H9 (cell line): ENCODE results near the gene ABCB7. TPM values are rescaled to one million over a fixed set of nuclear protein-coding genes. Genes with fewer than 3 reads are reported as not detected.

Experiments
- DNase-seq: peaks from one replicate; pipeline ENCODE4 v3.0.0-alpha.2; 2017
- H2AFZ ChIP-seq: one replicate; pipeline ENCODE4 v1.6.1; 2013; ENCODE audit warnings: mild to moderate bottlenecking, low read length, control low read depth, moderate library complexity
- H2AK5ac ChIP-seq: 2 replicates; pipeline ENCODE4 v1.6.1; 2013; ENCODE audit warnings: low read length, control low read depth, mixed read lengths; ENCODE audit not compliant: insufficient read length
- H2BK120ac ChIP-seq: one replicate; pipeline ENCODE4 v1.6.1; 2013; ENCODE audit warnings: low read depth, mild to moderate bottlenecking, low read length, control low read depth, inconsistent platforms; ENCODE audit not compliant: poor library complexity, severe bottlenecking
- H2BK12ac ChIP-seq: 2 replicates; pipeline ENCODE4 v1.6.1; 2013; ENCODE audit warnings: low read length, control low read depth, mixed read lengths, low read depth; ENCODE audit not compliant: insufficient read length
- H2BK15ac ChIP-seq: 2 replicates; pipeline ENCODE4 v1.6.1; 2013; ENCODE audit warnings: low read depth, low read length, control low read depth
- H2BK20ac ChIP-seq: one replicate; pipeline ENCODE4 v1.6.1; 2013; ENCODE audit warnings: low read depth, mild to moderate bottlenecking, low read length, control low read depth, inconsistent platforms; ENCODE audit not compliant: poor library complexity, severe bottlenecking
- H2BK5ac ChIP-seq: 2 replicates; pipeline ENCODE4 v1.6.1; 2013; ENCODE audit warnings: low read length, control low read depth, mixed read lengths; ENCODE audit not compliant: insufficient read length
- H3K14ac ChIP-seq: 2 replicates; pipeline ENCODE4 v1.6.1; 2013; ENCODE audit warnings: low read length, control low read depth; ENCODE audit not compliant: insufficient read depth
- H3K18ac ChIP-seq: 2 replicates; pipeline ENCODE4 v1.6.1; 2013; ENCODE audit warnings: low read depth, mild to moderate bottlenecking, mixed read lengths, low read length, control low read depth; ENCODE audit not compliant: insufficient read length
- H3K23ac ChIP-seq: 2 replicates; pipeline ENCODE4 v1.6.1; 2013; ENCODE audit warnings: low read length, control low read depth, mixed read lengths, low read depth; ENCODE audit not compliant: insufficient read length
- H3K23me2 ChIP-seq: 2 replicates; pipeline ENCODE4 v1.6.1; 2013; ENCODE audit warnings: low read depth, mild to moderate bottlenecking, mixed read lengths, low read length, control low read depth; ENCODE audit not compliant: insufficient read length, poor library complexity, severe bottlenecking
- H3K27ac ChIP-seq: 2 replicates; pipeline ENCODE4 v1.5.1; 2013; ENCODE audit warnings: low read length, control low read depth, mixed read lengths, low read depth; ENCODE audit not compliant: insufficient read length
- H3K27me3 ChIP-seq: 2 replicates; pipeline ENCODE4 v1.6.1; 2013; ENCODE audit warnings: low read length, control low read depth, inconsistent platforms; ENCODE audit not compliant: insufficient read depth
- H3K4ac ChIP-seq: 2 replicates; pipeline ENCODE4 v1.6.1; 2013; ENCODE audit warnings: low read depth, mild to moderate bottlenecking, control low read depth, inconsistent platforms, low read length, moderate library complexity
- H3K4me1 ChIP-seq: 2 replicates; pipeline ENCODE4 v1.6.1; 2013; ENCODE audit warnings: low read length, control low read depth, inconsistent platforms; ENCODE audit not compliant: insufficient read depth
- H3K4me2 ChIP-seq: 2 replicates; pipeline ENCODE4 v1.6.1; 2013; ENCODE audit warnings: low read length, control low read depth, mixed read lengths; ENCODE audit not compliant: insufficient read length, insufficient read depth
- H3K56ac ChIP-seq: 2 replicates; pipeline ENCODE4 v1.6.1; 2013; ENCODE audit warnings: low read depth, mild to moderate bottlenecking, mixed read lengths, low read length, control low read depth; ENCODE audit not compliant: insufficient read length
- H3K79me1 ChIP-seq: 2 replicates; pipeline ENCODE4 v1.6.1; 2013; ENCODE audit warnings: low read depth, mild to moderate bottlenecking, moderate library complexity, low read length, control low read depth, inconsistent platforms; ENCODE audit not compliant: insufficient read depth, poor library complexity, severe bottlenecking
- H3K79me2 ChIP-seq: 2 replicates; pipeline ENCODE4 v1.6.1; 2013; ENCODE audit warnings: low read length, control low read depth, inconsistent platforms; ENCODE audit not compliant: insufficient read depth
- H3K9ac ChIP-seq: 2 replicates; pipeline ENCODE4 v1.6.1; 2013; ENCODE audit warnings: low read length, control low read depth, mixed read lengths; ENCODE audit not compliant: insufficient read length; ENCODE audit errors: extremely low read depth
- H3K9me3 ChIP-seq: one replicate; pipeline ENCODE4 v1.6.1; 2013; ENCODE audit warnings: low read depth, low read length, inconsistent platforms; ENCODE audit not compliant: control insufficient read depth
- H3T11ph ChIP-seq: one replicate; pipeline ENCODE4 v1.6.1; 2013; ENCODE audit warnings: mild to moderate bottlenecking, low read length, control low read depth, inconsistent platforms
- H4K20me1 ChIP-seq: one replicate; pipeline ENCODE4 v1.6.1; 2013; ENCODE audit not compliant: control insufficient read depth, insufficient read length, insufficient read depth
- H4K5ac ChIP-seq: 2 replicates; pipeline ENCODE4 v1.6.1; 2013; ENCODE audit warnings: low read depth, mild to moderate bottlenecking, mixed read lengths, low read length, control low read depth; ENCODE audit not compliant: insufficient read length
- H4K8ac ChIP-seq: replicated peaks from 2 replicates; pipeline ENCODE4 v1.6.1; 2013; ENCODE audit warnings: low read length, control low read depth, mixed read lengths, low read depth; ENCODE audit not compliant: insufficient read length
- H4K91ac ChIP-seq: 2 replicates; pipeline ENCODE4 v1.6.1; 2013; ENCODE audit warnings: low read depth, mild to moderate bottlenecking, moderate library complexity, mixed read lengths, low read length, control low read depth; ENCODE audit not compliant: insufficient read length
- H3K27ac Mint-ChIP-seq, 3 experiments: 2 replicates in 2 of 3; 3 replicates in 1 of 3; pipeline ENCODE4 v1.8.0; 2020 to 2021; ENCODE audit warnings: mixed read lengths in 3 of 3, mild to moderate bottlenecking in 1 of 3, moderate library complexity in 1 of 3
- H3K27me3 Mint-ChIP-seq: 2 replicates; pipeline ENCODE4 v1.8.0; 2021; ENCODE audit warnings: low read depth, mild to moderate bottlenecking, moderate library complexity, mixed read lengths
- H3K36me3 Mint-ChIP-seq, 3 experiments: 2 replicates in 2 of 3; 3 replicates in 1 of 3; pipeline ENCODE4 v1.8.0; 2020 to 2021; ENCODE audit warnings: low read depth in 3 of 3, mixed read lengths in 3 of 3; ENCODE audit not compliant: insufficient read depth in 1 of 3
- H3K4me1 Mint-ChIP-seq, 2 experiments: 2 replicates each; pipeline ENCODE4 v1.8.0; 2020; ENCODE audit warnings: mixed read lengths in 2 of 2
- H3K4me3 Mint-ChIP-seq, 2 experiments: 2 replicates in 1 of 2; 3 replicates in 1 of 2; pipeline ENCODE4 v1.8.0; 2020 to 2021; ENCODE audit warnings: mild to moderate bottlenecking in 2 of 2, mixed read lengths in 2 of 2, moderate library complexity in 1 of 2
- H3K9me3 Mint-ChIP-seq, 2 experiments: 2 replicates in 1 of 2; 3 replicates in 1 of 2; pipeline ENCODE4 v1.8.0; 2020; ENCODE audit warnings: mild to moderate bottlenecking in 2 of 2, mixed read lengths in 2 of 2, moderate library complexity in 1 of 2
- WGBS: extraction: QIAGEN DNeasy Blood & Tissue Kit; methylation state at CpG from one replicate; pipeline ENCODE4 v1.1.7; 2013; ENCODE audit warnings: missing lambda C conversion rate, low lambda C conversion rate, mixed read lengths; ENCODE audit not compliant: insufficient read length; ENCODE audit errors: extremely low coverage; 5-methylcytosine and 5-hydroxymethylcytosine counted together
- total RNA-seq: library from RNA; stranded (reverse); gene quantifications from 2 replicates; pipeline ENCODE4 v1.2.1, GENCODE V29; 2021
- TF ChIP-seq, protein P1 (sequence below): fragments of 200-600 bp; sonication (generic); conservative IDR thresholded peaks from 3 replicates; pipeline ENCODE4 v1.8.0; 2021; ENCODE audit warnings: antibody characterized with exemption, mild to moderate bottlenecking

Gene ABCB7
- total RNA-seq, 1 experiment from 2014 or later, result 40.8 TPM

DNA sequence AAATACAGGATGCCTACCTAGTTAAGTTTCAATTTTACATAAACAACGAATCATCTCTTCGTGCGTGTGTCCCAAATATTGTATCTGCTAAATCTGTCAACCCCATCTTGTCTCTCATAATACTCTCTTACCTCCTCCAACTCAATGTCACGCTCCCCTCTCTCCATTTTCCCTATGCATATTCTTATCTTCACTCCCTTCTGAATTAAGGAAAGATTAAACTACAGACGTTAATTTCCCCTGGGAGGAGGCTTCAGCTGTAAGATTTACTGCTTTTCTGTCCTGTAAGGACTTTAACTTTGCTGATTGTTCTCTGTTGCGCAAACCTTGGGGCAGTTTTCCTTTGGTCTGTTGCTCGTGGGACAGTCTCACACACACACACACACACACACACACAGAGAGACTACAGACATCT, 455 bp upstream of the ABCB7 start:
- WGBS, result no CpG with 5 or more reads among the region's 7 CpGs

More for the DNA sequence above, 455 bp upstream of the ABCB7 start:
- Histone ChIP-seq H3K4me1 (no peaks in the 10 kb centered on the region), H3K18ac (no peak overlapping the region), H2AFZ (no peak overlapping the region), H2BK5ac (no peak overlapping the region), H3K56ac (no peak overlapping the region), H2BK15ac (no peak overlapping the region), H3K79me1 (no peaks in the 10 kb centered on the region), H3T11ph (no peak overlapping the region), H3K9ac (no peak overlapping the region), H3K27ac (no peak overlapping the region), H4K20me1 (no peaks in the 10 kb centered on the region), H3K14ac (no peak overlapping the region), H2BK20ac (no peak overlapping the region), H2BK12ac (no peak overlapping the region), H3K4me2 (peak overlapping the region; percentile 58), H3K79me2 (no peaks in the 10 kb centered on the region), H3K23me2 (no peaks in the 10 kb centered on the region), H3K23ac (no peak overlapping the region), H3K9me3 (peaks cover 16% of the 10 kb centered on the region), H4K8ac (no peak overlapping the region), H2AK5ac (no peak overlapping the region), H3K4ac (no peak overlapping the region), H4K91ac (no peak overlapping the region), H4K5ac (no peak overlapping the region), H3K27me3 (no peaks in the 10 kb centered on the region), H2BK120ac (no peak overlapping the region)
- peak overlapping the region; percentile 69 to 98 (median 95) for H3K27ac Mint-ChIP-seq
- DNase-seq, result no peak
- peaks cover 39 to 61% of the 10 kb centered on the region in 2 experiments for H3K9me3 Mint-ChIP-seq
- H3K27me3 Mint-ChIP-seq, result peaks cover 1% of the 10 kb centered on the region; the same call in 1 of the 2 replicates
- H3K4me3 Mint-ChIP-seq, result peak overlapping the region; percentile 83 to 85
- peaks cover 15 to 16% of the 10 kb centered on the region in 2 experiments for H3K4me1 Mint-ChIP-seq
- peaks cover 0 to 8% (median 0%) of the 10 kb centered on the region in 3 experiments; a peak in 2 of 7 replicates for H3K36me3 Mint-ChIP-seq
- TF ChIP-seq, protein P1, sequence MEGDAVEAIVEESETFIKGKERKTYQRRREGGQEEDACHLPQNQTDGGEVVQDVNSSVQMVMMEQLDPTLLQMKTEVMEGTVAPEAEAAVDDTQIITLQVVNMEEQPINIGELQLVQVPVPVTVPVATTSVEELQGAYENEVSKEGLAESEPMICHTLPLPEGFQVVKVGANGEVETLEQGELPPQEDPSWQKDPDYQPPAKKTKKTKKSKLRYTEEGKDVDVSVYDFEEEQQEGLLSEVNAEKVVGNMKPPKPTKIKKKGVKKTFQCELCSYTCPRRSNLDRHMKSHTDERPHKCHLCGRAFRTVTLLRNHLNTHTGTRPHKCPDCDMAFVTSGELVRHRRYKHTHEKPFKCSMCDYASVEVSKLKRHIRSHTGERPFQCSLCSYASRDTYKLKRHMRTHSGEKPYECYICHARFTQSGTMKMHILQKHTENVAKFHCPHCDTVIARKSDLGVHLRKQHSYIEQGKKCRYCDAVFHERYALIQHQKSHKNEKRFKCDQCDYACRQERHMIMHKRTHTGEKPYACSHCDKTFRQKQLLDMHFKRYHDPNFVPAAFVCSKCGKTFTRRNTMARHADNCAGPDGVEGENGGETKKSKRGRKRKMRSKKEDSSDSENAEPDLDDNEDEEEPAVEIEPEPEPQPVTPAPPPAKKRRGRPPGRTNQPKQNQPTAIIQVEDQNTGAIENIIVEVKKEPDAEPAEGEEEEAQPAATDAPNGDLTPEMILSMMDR, result no peak
